ACHN (cell line): ENCODE measurements around the gene DCP1B.
A peak's percentile ranks its signal among the peaks of the same experiment; 100 is the strongest.

Experiments
- DNase-seq: peaks from one replicate; pipeline ENCODE4 v3.0.0-alpha.2; 2015
- in situ Hi-C: cut with HindIII; loops from 2 replicates; pipeline ENCODE4 v1.10.0; 2017; ENCODE audit warnings: low sequenced_read_pairs, low pct_ligation_motif_present, low pct_unique_long_range_greater_than_20kb

The DCP1B gene

DNA sequence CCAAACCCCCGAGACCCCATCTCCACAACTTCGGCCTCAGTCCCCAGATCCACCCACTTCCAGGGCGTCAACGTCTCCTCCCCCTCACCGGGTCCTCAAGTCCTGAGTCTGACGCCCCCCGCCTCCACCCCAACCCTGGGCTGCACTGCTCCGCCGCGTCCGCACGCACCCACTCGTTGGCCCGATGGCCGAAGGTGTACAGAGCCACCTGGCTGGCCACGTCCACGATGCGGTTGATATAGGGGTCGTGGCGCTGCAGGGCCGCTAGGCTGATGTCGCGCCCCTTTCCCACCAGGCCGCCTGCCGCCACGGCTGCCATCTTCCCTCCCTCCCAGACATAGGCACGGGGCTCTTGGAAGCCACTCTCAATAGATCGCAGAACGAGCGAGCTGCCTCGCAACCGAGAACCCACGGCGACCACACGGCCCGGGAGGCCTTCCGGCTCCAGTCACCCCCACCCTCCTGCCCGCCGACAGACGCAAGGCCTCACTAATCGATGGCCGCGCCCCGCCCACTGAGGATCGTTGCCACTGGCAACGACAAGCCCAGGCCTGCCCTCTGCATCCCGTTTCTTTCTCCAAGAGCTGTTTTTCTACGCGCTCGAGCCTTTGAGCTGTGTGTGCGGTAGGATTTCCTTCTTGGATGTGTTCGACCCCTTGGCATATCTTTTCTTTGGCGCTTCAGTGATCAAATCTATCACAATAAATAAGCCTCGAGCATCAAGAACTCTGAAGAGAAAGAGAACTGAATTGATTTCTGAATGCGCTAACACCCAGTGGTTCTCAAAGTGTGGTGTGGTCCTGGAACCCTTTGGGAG, at the start of gene DCP1B:
Gene DCP1B (minus strand): TSS at position 345 of the 817 bp plus-strand sequence. CDS start 26 bp downstream, at position 319.
- in situ Hi-C loops = no loop called here
- DNase-seq = peak; percentile 98

DNA sequence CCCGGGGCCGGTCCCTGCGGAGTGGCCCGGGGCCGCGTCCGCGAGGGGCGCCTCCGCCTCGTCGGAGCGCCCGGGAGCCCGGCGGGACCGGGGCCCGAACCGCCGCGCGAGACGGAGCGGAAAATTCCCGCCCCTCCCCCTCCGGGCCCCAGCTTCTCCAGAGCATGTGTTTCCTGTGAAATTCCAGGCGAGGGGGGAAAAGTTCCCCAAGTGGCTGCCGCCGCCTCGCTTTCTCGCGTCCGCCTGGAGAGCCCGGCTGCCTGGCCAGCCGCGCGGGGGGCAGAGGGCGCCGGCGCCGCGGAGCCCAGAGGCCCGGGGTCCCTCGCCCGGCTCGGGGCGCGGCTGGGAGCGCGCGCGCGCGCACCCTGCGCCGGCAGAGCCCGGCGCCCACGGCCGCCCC, 49.4 kb upstream of the DCP1B start:
- DNase-seq = no peak

GRCh38 chr12:2052826-2053678, 48.8 kb upstream of the DCP1B start, which contains the start of gene CACNA1C:
Gene CACNA1C (plus strand): TSS chr12:2052987. CDS start chr12:2053563, 576 bp downstream.
- in situ Hi-C loops = no loop called here
- peak; percentile 54 for DNase-seq

More for the DNA sequence above, 49.4 kb upstream of the DCP1B start:
- in situ Hi-C loops = no loop called here

DNA sequence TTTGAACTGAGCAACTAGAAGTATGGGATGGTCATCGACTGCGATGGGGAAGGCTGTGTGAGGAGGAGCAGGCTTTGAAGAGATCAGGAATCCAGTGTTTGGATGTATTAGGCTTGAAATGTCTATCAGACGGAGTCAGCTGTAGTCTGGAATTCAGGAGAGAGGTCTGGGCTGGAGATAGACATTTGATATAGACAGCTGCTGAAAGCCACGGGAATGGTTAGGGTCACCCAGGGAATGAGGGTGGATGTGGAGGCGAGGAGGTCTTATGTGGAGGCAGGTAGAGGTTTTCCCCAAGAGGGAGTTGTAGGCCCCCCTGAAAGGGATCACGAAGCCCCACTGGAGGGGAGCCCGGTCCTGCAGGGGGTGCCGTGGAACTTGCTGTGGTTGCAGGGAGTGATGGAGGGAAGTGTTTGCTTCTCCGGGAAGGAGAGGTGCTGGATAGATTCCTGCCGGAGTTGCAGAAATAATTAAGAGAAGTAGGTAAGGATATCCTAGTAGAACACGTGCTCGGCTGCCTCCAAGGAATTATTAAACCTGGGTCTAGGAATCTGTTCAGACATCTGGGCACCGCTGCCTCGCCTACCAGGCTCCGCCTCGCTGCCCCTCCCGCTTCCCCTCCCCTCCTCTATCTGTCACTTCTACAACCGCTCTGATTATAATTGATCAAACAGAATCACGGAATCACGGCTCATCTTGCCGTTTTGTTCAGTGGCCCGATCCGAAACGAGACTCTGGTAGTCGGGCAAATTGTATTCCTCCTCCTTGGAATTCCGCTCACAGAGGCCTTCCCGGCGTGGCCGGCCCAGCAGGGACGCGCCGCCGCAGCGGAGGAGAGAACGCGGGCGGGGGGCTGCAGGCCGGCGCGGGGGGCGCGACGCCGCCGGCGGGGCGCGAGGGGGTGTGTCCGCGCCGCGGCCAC, 47.7 kb upstream of the DCP1B start:
- DNase-seq = no peak
- in situ Hi-C loops = no loop called here

- in situ Hi-C loops = no loop called here
- no peak for DNase-seq
Observed at GRCh38 chr12:2049604-2050540, 45.6 kb upstream of the DCP1B start.

GRCh38 chr12:2047752-2048151, 43.5 kb upstream of the DCP1B start:
- in situ Hi-C loops = no loop called here
- DNase-seq = no peak

DNA sequence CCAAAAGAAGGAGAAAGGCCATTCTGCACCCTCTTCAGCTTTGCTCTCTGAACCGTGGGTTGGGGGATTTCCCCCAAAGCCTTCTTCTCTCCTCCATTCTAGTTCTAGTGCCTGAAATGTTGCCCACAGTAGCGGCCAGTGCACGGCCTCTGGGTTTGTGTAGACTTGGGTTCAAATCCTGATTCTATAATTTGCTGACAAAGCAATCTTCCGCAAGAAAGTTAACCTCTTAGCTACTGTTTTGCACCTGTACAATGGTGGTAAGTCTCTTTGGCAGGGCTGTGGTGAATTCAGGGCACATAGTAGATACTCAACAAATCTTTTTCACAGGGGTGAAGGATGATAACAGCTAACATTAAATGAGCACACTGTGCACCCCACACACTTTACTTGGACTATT, 42.7 kb upstream of the DCP1B start:
- DNase-seq = no peak
- in situ Hi-C loops = no loop called here

DNA sequence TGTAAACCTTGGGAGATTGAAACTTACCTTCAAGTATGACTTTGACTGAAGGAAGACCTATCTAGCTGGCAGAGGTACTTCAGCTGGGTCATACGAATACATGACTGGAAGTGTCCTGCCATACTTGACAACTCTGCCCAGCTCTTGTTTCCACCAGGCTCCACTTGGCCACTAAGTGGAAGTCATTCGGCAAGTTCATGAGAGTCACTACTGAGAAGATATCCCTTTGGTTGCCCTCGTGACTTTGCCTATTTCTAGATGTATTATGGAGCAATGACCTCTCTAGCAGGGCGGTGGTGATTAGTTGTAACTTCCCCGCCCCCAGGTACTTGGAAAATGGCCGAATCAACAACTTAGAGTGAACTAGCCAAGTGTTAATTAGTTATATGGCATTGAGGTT, 39.9 kb upstream of the DCP1B start:
- in situ Hi-C loops = no loop called here

DNA sequence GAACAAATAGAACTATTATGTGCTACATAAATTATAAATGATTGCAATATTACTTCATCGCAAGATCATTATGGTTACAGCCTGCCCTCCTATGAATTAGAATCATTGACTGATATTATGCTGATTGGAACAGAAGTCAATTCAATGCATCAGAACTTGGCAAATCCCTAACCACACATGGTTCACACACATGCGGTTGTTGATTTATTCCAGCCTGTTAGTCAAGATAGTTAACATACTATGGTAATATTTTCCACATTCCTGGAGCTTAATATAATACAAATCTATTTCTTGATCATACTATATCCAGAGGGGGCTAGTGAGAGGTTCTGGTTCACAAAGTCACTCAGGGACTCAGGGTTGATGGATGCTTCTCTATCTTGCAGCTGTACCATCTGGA, 38.8 kb upstream of the DCP1B start:
- in situ Hi-C loops = no loop called here
- no peak for DNase-seq

More for the DNA sequence above, 39.9 kb upstream of the DCP1B start:
- no peak for DNase-seq

DNA sequence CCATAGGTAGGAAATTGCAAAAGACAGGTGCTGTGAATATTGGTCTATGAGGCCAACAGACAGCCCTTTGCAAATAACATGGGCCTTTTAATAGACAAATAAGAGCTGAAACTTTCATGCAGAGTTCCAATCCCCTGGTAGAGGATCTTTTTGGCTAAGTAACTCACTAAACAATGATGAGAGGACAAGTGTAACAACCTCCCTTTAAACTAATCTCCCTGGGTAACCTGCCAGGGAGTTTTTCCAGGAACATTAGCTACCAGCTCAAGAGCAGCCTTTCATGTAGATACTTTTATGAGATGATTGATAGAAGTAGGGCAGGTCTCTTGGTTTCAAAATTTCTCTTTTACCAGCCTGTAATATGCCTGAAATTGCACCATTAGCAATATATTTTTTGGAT, 34.8 kb upstream of the DCP1B start:
- no peak for DNase-seq
- in situ Hi-C loops = no loop called here

DNA sequence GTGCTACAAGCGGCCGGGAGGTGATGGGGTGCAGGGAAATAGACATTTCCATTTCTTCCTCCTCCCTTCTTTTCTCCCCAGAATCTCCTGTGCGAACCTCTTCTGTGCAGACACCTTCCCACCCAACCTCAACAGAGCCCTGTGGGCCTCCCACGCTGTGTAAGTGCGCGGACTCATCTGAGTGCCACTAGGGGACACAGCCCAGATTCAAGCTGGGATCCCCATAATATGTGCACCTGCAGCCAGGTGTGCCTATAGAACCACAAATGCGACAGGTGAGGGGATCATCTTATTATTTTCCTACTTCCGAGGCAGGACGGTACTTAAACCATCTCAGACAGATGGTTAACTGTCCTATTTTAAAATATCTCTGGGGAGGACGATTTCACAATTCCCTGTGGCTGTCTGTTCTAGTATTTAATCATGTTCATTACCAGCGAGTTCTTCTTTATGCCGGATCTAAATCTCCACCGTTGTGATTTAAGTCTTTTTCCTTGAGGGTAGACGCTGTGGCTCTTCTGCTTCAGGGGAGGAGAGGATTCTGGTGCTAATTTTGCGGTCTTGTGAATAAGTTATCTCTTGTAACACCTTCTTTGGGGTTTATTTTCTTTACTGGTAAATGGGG, 31.3 kb upstream of the DCP1B start:
- in situ Hi-C loops = no loop called here
- no peak for DNase-seq

DNA sequence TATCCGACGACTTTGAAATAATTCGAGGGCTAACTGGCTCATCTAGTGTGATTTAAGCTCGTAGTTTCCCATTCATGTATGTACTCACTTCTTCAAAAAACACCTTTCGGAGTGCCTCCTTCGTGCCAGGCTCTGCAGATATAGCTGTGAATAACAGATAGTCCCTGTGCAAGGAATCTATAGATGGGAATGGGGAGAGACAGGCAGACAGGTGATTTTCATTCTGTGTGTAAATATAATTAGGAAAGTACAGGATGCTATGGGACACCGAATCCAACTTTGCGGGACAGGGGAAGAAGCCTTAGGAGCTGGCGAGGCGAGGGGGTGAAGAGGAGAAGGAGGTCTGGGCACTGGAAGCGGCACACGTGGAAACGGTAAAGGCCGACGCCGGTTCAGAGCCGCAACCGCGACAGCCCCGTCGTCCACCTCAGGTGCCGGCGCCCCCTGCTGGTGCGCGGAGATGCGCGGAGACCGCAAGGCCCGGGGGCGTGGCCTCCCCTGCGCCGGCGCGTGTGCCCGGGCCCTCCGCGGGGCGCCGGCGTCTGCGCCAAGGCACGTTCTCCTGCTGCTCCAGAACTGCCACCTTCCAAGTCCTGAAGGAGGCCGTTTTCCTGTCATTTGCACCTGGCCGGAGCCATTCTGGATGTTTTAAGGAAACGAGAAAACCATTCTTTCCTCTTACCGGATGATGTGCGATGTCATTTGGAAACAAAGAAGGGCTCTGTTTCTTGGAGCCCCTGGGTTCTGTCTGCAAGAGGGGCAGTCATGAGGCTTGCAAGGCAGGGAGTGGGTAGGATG, 30.6 kb upstream of the DCP1B start:
- in situ Hi-C loops = no loop called here
- peak; percentile 90 for DNase-seq

DNA sequence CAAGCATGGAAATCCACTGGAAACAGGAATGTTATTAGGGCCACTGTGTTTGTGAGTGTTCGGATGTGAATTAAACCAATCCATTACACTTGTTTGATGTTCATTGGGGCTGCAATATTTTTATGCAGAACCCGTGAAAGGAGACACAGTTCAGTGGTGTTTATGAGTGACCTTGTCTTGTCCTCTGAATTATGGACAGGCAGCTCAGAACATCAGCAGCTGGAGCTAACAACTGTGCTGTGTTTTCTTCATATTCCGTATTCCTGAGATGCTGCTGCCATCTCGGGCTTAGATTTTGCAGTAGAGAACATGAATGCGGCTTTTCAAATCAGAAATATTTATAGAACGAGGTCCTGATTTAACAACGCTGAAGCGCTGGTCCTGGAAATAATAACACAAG, 28.2 kb upstream of the DCP1B start:
- no peak for DNase-seq
- in situ Hi-C loops = no loop called here

DNA sequence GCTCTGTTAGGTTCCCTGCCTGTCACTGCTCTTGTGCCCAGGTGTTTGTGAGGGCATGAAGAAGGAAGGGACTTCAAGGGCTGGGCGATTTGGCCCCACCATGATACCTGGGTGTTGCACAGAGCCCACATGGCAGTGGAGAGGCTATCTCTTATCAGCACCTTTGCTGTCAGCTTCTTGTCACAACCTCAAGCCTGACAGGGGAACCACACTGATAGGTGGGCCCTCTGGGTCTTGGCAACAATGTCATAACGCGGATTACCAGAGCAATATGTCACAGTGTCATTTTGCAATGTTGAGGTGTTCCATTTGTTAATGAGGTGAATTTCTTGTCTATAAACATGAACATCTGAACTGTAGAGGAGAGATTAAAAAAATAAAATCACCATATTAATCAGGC, 25.6 kb upstream of the DCP1B start:
- DNase-seq = no peak
- in situ Hi-C loops = no loop called here

DNA sequence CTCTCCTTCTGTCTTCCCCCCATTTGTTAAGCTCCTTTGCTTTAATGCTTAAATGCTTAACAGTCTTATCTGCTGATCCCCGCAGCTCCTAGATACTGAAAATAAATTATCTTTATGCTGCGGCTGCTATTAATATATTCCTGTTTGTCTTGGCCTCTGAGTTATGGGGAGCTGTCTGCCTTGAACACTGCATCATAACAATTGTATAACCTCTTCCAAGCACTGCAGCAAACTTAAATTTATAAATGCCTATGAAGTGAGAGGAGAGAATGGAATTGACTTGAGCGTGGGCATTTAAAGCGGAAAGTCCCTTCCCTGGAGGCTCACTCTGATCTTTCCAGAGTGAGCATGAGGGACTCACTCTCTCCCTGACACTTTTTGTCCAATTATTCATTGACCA, 23.1 kb upstream of the DCP1B start:
- DNase-seq = no peak
- in situ Hi-C loops = no loop called here

DNA sequence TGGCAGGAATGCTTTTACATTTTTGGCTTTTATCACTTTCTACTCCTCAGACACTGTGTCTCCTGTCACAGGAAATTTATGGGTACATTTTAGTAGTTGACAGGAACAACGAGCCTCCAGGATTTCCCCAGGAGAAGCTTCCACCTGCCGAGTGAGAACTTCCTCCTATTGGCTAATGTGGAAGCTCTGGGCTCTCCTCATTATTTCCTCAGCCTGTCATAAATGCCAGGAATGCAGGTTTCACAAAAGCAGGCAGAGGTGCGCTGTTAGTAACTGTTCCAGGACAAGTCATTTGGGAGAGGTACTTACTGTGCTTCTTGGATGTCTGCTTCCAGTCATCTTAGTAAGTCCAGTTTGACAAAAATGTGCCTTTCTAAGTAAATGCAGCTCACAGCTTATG, 19.1 kb upstream of the DCP1B start:
- no peak for DNase-seq
- in situ Hi-C loops = no loop called here
